HG03045 (cell line): Measurements from ENCODE around the gene AFF1.
"Not testable (repeated sequence)": the region's sequence is repeated elsewhere in the genome, so short reads cannot be mapped to it uniquely, and the experiment has no call there.

ENCODE experiments used
- ATAC-seq: cut with Tn5 transposase; IDR thresholded peaks from one replicate; pipeline ENCODE4 v1.9.1; 2021; ENCODE audit warnings: mild to moderate bottlenecking, moderate library complexity; ENCODE audit not compliant: unreplicated experiment

Gene AFF1

DNA sequence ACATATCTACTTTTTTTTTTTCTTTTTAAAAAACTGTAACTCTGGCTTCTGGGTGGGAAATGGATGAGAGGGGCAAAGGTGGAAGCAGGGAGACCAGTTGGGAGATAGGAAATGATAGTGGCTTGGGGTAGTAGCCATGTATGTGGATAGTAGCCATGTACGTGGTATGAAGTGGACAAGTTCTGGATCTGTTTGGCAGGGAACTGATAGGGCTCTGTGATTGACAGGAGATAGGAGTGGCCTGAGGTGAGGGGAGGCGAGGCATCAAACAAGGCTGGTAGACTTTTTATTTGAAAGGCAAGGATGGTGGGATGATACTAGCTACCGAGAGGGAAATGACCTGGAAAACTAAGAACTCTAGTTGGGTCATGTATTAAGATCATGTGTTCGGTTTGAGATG, 117.8 kb downstream of the AFF1 start:
- ATAC-seq: no peak

- no peak for ATAC-seq
These were observed 118.4 kb downstream of the AFF1 start for GRCh38 chr4:87053176-87053658.

GRCh38 chr4:87053802-87054767, 119.3 kb downstream of the AFF1 start:
- ATAC-seq: no peak

DNA sequence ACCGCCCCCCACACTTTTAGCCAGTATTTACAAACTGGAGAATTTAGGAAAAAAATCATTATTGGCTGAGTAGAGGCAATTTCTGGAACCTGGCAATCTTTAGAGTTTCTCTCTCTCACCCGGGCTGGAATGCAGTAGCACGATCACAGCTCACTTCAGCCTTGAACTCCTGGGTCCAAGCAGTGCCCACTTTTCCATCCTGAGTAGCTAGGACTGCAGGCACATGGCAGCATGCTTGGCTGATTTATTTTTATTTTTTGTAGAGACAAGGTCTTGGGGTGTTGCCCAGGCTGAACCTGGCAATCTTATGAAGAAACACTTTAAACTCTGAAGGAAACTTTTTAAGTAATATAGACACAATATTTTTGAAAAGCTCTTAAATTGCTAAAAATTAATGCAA, 120.1 kb downstream of the AFF1 start:
- no peak for ATAC-seq

DNA sequence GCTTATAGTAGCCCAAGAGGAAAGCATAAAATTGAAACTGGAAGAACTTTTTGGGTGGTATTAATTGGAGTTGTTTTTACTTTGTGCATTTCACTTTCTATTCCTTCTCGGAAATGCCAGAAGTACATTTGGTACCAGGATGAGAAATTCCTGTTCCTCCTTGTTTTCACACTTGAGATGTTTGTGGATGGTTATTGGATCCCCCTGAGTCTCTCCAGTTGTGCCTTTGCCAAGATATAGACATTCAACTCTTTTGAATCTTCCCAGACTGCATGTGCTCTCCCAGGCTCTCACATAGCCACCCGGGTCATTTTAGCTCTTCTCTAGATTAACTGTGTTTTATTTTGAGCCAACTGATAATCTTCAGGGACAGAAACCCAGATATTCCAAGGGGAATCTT, 120.5 kb downstream of the AFF1 start:
- no peak for ATAC-seq

GRCh38 chr4:87056881-87057280, 122.1 kb downstream of the AFF1 start:
- ATAC-seq: no peak

GRCh38 chr4:87057835-87058355, 123.1 kb downstream of the AFF1 start:
- no peak for ATAC-seq

- ATAC-seq: no peak
These were observed 123.7 kb downstream of the AFF1 start for GRCh38 chr4:87058356-87059073.

GRCh38 chr4:87060957-87061356, 126.1 kb downstream of the AFF1 start:
- ATAC-seq: no peak

DNA sequence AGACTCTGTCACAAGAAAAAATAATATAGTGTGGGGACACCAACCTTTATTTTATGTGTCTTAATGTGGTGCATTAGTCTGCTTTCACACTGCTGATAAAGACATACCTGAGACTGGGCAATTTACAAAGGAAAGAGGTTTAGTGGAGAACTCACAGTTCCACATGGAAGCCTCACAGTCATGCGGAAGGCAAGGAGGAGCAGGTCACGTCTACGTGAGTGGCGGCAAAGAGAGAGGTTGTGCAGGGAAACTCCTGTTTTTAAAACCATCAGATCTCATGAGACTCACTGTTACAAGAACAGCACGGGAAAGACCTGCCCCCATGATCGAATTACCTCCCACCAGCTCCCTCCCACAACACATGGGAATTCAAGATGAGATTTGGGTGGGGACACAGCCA, 130.2 kb downstream of the AFF1 start:
- ATAC-seq: no peak

DNA sequence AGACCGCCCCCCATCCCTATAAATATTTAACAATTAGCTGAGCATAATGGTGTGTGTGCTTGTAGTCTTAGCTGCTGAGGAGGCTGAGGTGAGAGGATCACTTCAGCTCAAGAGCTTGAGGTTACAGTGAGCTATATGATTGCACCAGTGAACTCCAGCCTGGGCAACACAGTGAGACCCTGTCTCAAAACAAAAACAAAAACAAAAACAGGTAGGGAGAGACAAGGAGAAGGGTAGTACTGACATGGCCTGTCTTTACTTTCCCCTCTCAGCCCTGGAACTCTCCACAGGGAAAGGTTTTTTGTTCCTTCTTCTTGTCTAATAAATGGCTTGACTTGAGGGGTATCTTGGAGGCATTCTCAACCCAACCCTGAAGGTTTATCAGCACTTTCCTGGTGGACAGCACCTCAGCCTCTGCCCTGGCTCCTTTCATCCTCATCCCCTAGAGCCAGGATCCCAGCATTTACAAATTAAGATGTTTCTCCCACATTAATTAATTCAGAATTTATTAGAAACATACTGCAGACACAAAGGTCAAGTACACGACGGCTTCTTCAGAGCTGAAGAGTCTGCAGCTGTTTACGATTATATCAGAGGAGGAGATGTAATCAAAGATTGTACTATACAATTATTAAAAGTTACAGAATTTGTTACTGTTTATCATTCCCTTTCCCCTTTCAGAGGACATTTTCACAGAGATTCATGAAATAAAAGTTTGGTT, 131.8 kb downstream of the AFF1 start:
- ATAC-seq: no peak

DNA sequence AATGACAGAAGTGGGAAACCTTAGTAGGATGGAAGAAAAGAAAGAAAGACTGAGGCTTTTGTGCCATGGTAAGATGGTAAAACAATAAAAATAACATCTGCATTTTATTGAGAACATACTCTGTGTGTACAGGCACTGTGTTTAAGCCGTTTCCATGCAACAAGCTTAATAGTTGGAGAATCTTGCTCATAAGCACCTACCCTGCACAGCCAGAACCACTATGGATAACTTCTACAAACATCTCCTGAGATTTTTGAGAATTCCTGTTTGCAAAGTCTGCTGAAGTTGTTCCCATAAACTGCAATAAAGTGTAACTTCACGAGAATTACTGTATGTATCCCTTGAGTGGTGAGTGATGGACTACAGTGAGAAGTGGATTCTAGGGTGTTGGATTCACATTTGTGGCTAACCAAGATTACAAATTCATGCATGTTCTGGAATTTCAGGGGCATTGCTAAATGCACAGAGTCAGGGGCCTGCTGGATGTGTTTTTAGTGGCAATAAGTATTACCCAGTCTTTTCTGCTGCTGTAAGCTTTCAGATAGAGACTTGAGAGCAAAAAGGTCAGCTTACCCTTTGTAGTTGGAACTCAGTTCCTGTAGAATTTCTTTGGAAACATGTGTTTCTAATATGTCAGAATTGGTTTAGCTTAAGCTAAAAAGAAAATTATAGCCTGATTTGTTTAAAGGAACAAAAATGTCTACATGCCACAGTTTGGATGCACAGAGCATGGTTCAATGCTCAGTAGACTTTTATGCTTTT, 132.5 kb downstream of the AFF1 start:
- no peak for ATAC-seq

DNA sequence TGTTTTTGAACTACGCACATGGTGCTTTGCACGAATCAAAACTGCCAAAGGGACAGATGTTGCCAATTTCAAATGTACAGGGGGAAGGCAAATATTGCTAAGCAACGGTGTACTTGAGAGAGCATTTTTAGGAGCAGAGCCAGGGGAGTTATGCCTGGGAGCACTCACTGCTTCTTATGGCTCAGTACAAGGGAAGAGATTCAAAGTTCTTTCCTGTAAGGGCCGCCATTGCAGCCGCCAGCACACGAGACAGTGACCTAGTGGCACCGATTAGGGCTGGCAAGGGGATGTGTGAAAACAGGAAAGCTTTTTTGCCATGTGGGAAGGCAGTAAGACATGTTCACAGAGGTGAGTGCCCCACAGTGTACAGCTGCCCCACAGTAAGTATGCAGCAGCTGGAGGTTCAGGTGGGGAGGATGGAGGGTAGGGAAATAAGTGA, 133.8 kb downstream of the AFF1 start:
- ATAC-seq: no peak

GRCh38 chr4:87069037-87069742, 134.4 kb downstream of the AFF1 start:
- no peak for ATAC-seq

GRCh38 chr4:87071401-87071800, 136.6 kb downstream of the AFF1 start:
- ATAC-seq: no peak

- not testable (repeated sequence) for ATAC-seq
These were observed 137.7 kb downstream of the AFF1 start for GRCh38 chr4:87072545-87072944.

DNA sequence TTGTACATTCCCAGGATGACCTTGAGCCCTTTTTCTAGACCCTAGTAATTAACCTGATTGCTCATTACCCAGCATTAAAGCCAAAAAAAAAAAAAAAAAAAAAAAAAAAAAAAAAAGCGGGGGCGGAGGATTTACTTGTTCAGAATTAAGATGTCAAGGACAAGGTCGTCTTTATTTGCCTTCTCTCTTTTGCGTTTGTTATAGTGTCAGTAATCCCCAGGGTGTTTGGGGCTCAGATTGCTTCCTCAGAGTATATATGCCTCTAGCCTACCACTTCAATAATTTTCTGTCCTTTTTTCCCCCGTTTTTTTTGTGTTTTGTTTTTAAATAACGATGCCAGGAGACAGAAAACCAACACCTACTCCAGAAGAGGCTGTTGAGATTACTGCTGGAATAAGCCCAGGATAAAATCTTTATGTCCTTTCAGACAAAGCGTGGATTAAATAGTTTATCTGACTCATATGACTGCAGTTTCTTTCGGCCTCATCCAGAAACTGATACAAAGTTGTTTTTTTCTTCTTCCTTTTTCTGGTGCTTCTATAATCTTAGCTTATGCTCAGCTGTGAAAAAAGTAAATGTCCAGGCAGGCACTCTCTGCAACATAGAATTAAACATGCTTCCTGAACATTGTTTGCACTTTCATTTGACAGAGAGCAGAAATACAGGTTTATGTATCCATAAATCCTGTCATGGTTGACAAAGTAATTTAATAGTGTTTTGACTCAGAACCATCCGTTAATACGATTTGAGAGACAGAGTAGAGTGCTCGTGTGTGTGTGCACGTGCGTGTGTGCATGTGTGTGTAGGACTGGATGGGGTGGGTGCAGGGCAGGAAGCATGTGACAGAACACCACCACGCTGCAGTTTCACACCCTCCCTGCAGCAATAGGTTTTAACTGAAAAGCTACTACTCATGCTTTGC, 138.6 kb downstream of the AFF1 start:
- peak; percentile 95 for ATAC-seq

DNA sequence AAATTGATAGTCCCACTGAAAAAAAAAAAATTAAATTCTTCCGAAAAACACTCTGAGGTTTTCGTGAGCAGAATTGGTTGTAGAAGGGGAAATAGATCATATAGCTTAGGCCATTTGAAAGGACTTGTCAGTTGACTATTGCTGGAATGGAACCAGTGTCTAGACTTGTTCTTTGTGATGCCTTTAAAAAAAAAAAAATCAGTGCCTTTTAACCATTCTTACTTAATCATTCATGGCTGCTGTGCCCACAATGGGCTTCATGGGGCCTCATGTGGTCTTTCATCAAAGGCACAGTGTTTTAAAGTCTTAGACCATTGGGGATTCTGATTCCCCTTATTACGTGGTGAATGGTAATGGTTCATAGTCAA, 139.3 kb downstream of the AFF1 start:
- no peak for ATAC-seq

- no peak for ATAC-seq
These were observed 141.1 kb downstream of the AFF1 start for GRCh38 chr4:87075876-87076275.
